GM12878 (cell line): ENCODE data around the gene GAK. TPM values are rescaled to one million over a fixed set of nuclear protein-coding genes. Genes with fewer than 3 reads are reported as not detected.

Experiments
- ATAC-seq: fragments of 200-7000 bp; cut with Tn5 transposase; 3 replicates; pipeline ENCODE4 v1.9.1; 2020; ENCODE audit warnings: mild to moderate bottlenecking, moderate library complexity
- BruUV-seq: library from RNA; stranded (reverse); fragments of 400-500 nt; replicated peaks from 2 replicates; lab custom pipeline; 2021; lab: Mats Ljungman, UMichigan
- CTCF ChIA-PET: fragments of 300-600 bp; sonication (Branson Sonifier 250); formaldehyde crosslinking; extraction: SDS; loops from one replicate; lab custom pipeline; 2021; ENCODE audit warnings: inconsistent platforms; lab: Yijun Ruan, JAX
- POLR2A ChIA-PET: fragments of 350-600 bp; formaldehyde crosslinking; extraction: SDS; loops from one replicate; lab custom pipeline; 2021; ENCODE audit warnings: inconsistent platforms; lab: Charles Lee
- RAD21 ChIA-PET: fragments of 300-600 bp; sonication (Branson Sonifier 250); formaldehyde crosslinking; loops from one replicate; lab custom pipeline; 2023; ENCODE audit warnings: antibody characterized with exemption; ENCODE audit not compliant: unreplicated experiment; lab: Charles Lee
- SMC1A ChIA-PET: fragments of 300-600 bp; sonication (Branson Sonifier 250); formaldehyde crosslinking; loops from one replicate; lab custom pipeline; 2023; ENCODE audit not compliant: unreplicated experiment, uncharacterized antibody; lab: Charles Lee
- DNase-seq: peaks from one replicate; pipeline ENCODE4 v3.0.0-alpha.2; 2011; ENCODE audit warnings: low read depth, low spot score
- FAIRE-seq: peaks from 3 replicates; lab custom pipeline; 2011; peaks lifted over from hg19 to GRCh38; lab: Jason Lieb, UNC
- H2AFZ ChIP-seq: 2 replicates; pipeline ENCODE4 v1.6.0; 2011; ENCODE audit warnings: low read depth, low read length, control low read depth; ENCODE audit not compliant: control insufficient read depth
- H3K27ac ChIP-seq: 2 replicates; pipeline ENCODE4 v1.5.1; 2011; ENCODE audit warnings: control low read depth; ENCODE audit not compliant: control insufficient read depth, insufficient read depth
- H3K27me3 ChIP-seq, 2 experiments: replicated peaks in 1 of 2; 2 replicates each; pipeline versions ENCODE4 v1.6.0 to v1.6.1; 2011; ENCODE audit warnings: low read length in 1 of 2; ENCODE audit not compliant: control insufficient read depth in 2 of 2, insufficient read depth in 2 of 2
- H3K36me3 ChIP-seq, 2 experiments: 2 replicates each; pipeline ENCODE4 v1.5.1; 2011; ENCODE audit warnings: low read length in 1 of 2; ENCODE audit not compliant: control insufficient read depth in 2 of 2, insufficient read depth in 2 of 2
- H3K4me1 ChIP-seq: 2 replicates; pipeline ENCODE4 v1.6.1; 2011; ENCODE audit warnings: mild to moderate bottlenecking, low read length, moderate library complexity, mixed read lengths; ENCODE audit not compliant: control insufficient read depth, insufficient read depth
- H3K4me2 ChIP-seq: 2 replicates; pipeline ENCODE4 v1.6.0; 2011; ENCODE audit warnings: control low read depth; ENCODE audit not compliant: control insufficient read depth, insufficient read depth
- H3K4me3 ChIP-seq: fragments of 200-600 bp; sonication (generic); 2 replicates; pipeline ENCODE4 v1.5.1; 2016
- H3K79me2 ChIP-seq: 2 replicates; pipeline ENCODE4 v1.6.0; 2011; ENCODE audit warnings: low read length; ENCODE audit not compliant: control insufficient read depth, insufficient read depth
- H3K9ac ChIP-seq: 2 replicates; pipeline ENCODE4 v1.8.0; 2011; ENCODE audit warnings: low read length, control low read depth, mixed read lengths; ENCODE audit not compliant: control insufficient read depth, insufficient read depth
- H3K9me3 ChIP-seq: replicated peaks from 3 replicates; pipeline ENCODE4 v1.5.1; 2011; ENCODE audit warnings: mild to moderate bottlenecking, low read length; ENCODE audit not compliant: control insufficient read depth, insufficient read depth
- H4K20me1 ChIP-seq: 2 replicates; pipeline ENCODE4 v1.6.0; 2011; ENCODE audit not compliant: control insufficient read depth, insufficient read depth
- BHLHE40 ChIP-seq, 2 experiments: fragments of 450-650 bp in 1 of 2; IDR thresholded peaks; 2 replicates each; pipeline ENCODE4 v1.6.1; 2011 to 2017; ENCODE audit warnings: low read depth in 2 of 2, borderline replicate concordance in 1 of 2, improper control_type of control experiment in 1 of 2, low read length in 1 of 2, mild to moderate bottlenecking in 1 of 2
- CEBPZ ChIP-seq: fragments of 150-350 bp; IDR thresholded peaks from 2 replicates; pipeline ENCODE4 v1.6.1; 2016; ENCODE audit warnings: low read depth, low read length
- CHD1 ChIP-seq: IDR thresholded peaks from 2 replicates; pipeline ENCODE4 v1.6.1; 2012; ENCODE audit warnings: low read depth, low read length, improper control_type of control experiment
- FOXM1 ChIP-seq: IDR thresholded peaks from 2 replicates; pipeline ENCODE4 v1.6.1; 2012; ENCODE audit warnings: low read depth, mild to moderate bottlenecking, inconsistent platforms, low read length, moderate library complexity
- HCFC1 ChIP-seq: fragments of 150-350 bp; IDR thresholded peaks from 2 replicates; pipeline ENCODE4 v1.6.1; 2014; ENCODE audit warnings: low read length
- IRF4 ChIP-seq: IDR thresholded peaks from 2 replicates; pipeline ENCODE4 v1.6.1; 2011; ENCODE audit warnings: low read depth, low read length
- JUNB ChIP-seq: IDR thresholded peaks from 2 replicates; pipeline ENCODE4 v1.6.1; 2016; ENCODE audit warnings: antibody characterized with exemption, mild to moderate bottlenecking
- LARP7 ChIP-seq: fragments of 450-650 bp; IDR thresholded peaks from 2 replicates; pipeline ENCODE4 v1.6.1; 2017; ENCODE audit warnings: mild to moderate bottlenecking
- MEF2B ChIP-seq: fragments of 450-650 bp; IDR thresholded peaks from 2 replicates; pipeline ENCODE4 v1.6.1; 2018; ENCODE audit warnings: mild to moderate bottlenecking, moderate library complexity; ENCODE audit not compliant: partially characterized antibody, poor library complexity, severe bottlenecking
- RAD21 ChIP-seq: IDR thresholded peaks from 2 replicates; pipeline ENCODE4 v1.6.1; 2011; ENCODE audit warnings: mild to moderate bottlenecking, low read depth, low read length, moderate library complexity; ENCODE audit not compliant: insufficient read depth
- RAD51 ChIP-seq: fragments of 450-650 bp; IDR thresholded peaks from 2 replicates; pipeline ENCODE4 v1.6.1; 2016; ENCODE audit warnings: moderate library complexity, mild to moderate bottlenecking, inconsistent platforms
- RUNX3 ChIP-seq: IDR thresholded peaks from 2 replicates; pipeline ENCODE4 v1.6.1; 2012; ENCODE audit warnings: low read length, inconsistent platforms
- SIX5 ChIP-seq: IDR thresholded peaks from 2 replicates; pipeline ENCODE4 v1.6.1; 2011; ENCODE audit warnings: mild to moderate bottlenecking, low read depth, low read length, moderate library complexity; ENCODE audit not compliant: severe bottlenecking
- SKIL ChIP-seq: fragments of 450-650 bp; IDR thresholded peaks from 2 replicates; pipeline ENCODE4 v1.6.1; 2017; ENCODE audit warnings: mild to moderate bottlenecking, low read depth, inconsistent platforms; ENCODE audit not compliant: poor library complexity, severe bottlenecking
- SMAD1 ChIP-seq: fragments of 450-650 bp; IDR thresholded peaks from 2 replicates; pipeline ENCODE4 v1.6.1; 2018; ENCODE audit warnings: mild to moderate bottlenecking, low read depth; ENCODE audit not compliant: partially characterized antibody
- SREBF1 ChIP-seq: IDR thresholded peaks from 2 replicates; pipeline ENCODE4 v1.6.1; 2012; ENCODE audit warnings: mild to moderate bottlenecking, low read length
- SREBF2 ChIP-seq: IDR thresholded peaks from 2 replicates; pipeline ENCODE4 v1.6.1; 2012; ENCODE audit warnings: mild to moderate bottlenecking, low read length
- SRF ChIP-seq, 2 experiments: IDR thresholded peaks; 2 replicates each; pipeline ENCODE4 v1.6.1; 2011; ENCODE audit warnings: low read depth in 2 of 2, low read length in 2 of 2, mild to moderate bottlenecking in 1 of 2, moderate library complexity in 1 of 2
- YY1 ChIP-seq: IDR thresholded peaks from 2 replicates; pipeline ENCODE4 v1.6.1; 2011; ENCODE audit warnings: low read depth, mild to moderate bottlenecking, low read length
- WGBS: methylation state at CpG from one replicate; pipeline ENCODE4 v1.1.6; 2016; ENCODE audit warnings: low lambda C conversion rate; ENCODE audit not compliant: insufficient replicate concordance, insufficient coverage; ENCODE audit errors: missing lambda C conversion rate; 5-methylcytosine and 5-hydroxymethylcytosine counted together
- in situ Hi-C: fragments of 300-500 bp; cut with MboI; formaldehyde crosslinking; loops from 9 replicates; pipeline ENCODE4 v1.14.3; 2018; ENCODE audit warnings: mixed read lengths
- intact Hi-C: fragments of 100-400 bp; cut with micrococcal nuclease; formaldehyde crosslinking; loops from one replicate; pipeline ENCODE4 v1.14.2; 2022; ENCODE audit not compliant: unreplicated experiment
- polyA plus RNA-seq, 11 experiments: library from polyadenylated mRNA; depleted of rRNA in 4 of 11; unstranded in 6 of 11; stranded (reverse) in 5 of 11; fragments of >200 nt; fragmentation: Nextera tagmentation in 4 of 11; fragmentation: Illumina TruSeq in 1 of 11; extraction: Ambion mirVana in 4 of 11; extraction: Trizol in 1 of 11; gene quantifications; 1 replicate in 1 of 11; 2 replicates in 10 of 11; pipeline versions ENCODE4 v1.2.1 to v1.2.3, GENCODE V29; 2011 to 2016; ENCODE audit warnings: inconsistent platforms in 2 of 11, missing spikeins in 2 of 11, low read depth in 1 of 11
- total RNA-seq, 4 experiments: library from RNA; depleted of rRNA in 3 of 4; stranded (reverse); fragments of >200 nt in 3 of 4; fragmentation: Illumina TruSeq in 1 of 4; extraction: Trizol in 1 of 4; gene quantifications; 2 replicates each; pipeline versions ENCODE4 v1.2.1 to v1.2.3, GENCODE V29; 2013 to 2021

The GAK gene
- total and polyA plus RNA-seq, 10 of the 15 experiments (the other 5 are each of a cell fraction or from before 2014, with no cell fraction given), result 0.82 to 127 (median 53.8) TPM

GRCh38 chr4:872241-872981 lies 59.7 kb downstream of the GAK start:
- no peaks in the 10 kb centered on the region for H4K20me1 ChIP-seq
- WGBS, result 97% methylated on average over 41 of the region's 43 CpGs
- SMC1A ChIA-PET, result no interaction called here
- RAD21 ChIA-PET, result no interaction called here
- in situ Hi-C loops (no loop called here), intact Hi-C loops (no loop called here)
- peaks cover 35 to 37% of the 10 kb centered on the region in 2 experiments for H3K36me3 ChIP-seq
- FAIRE-seq (no peak), DNase-seq (no peak), ATAC-seq (no peak)
- no peaks in the 10 kb centered on the region for H3K4me1 ChIP-seq
- no peaks in the 10 kb centered on the region; the same call in 2 of the 3 replicates for H3K9me3 ChIP-seq
- no TSS peak for BruUV-seq
- H2AFZ ChIP-seq, result no peak overlapping the region
- H3K79me2 ChIP-seq, result no peaks in the 10 kb centered on the region
- no peak overlapping the region for H3K27ac ChIP-seq
- H3K4me2 ChIP-seq, result no peak overlapping the region
- POLR2A ChIA-PET, result no interaction called here
- H3K27me3 ChIP-seq, result no peaks in the 10 kb centered on the region
- H3K4me3 ChIP-seq, result no peak overlapping the region
- no peak overlapping the region for H3K9ac ChIP-seq
- TF ChIP-seq RAD21 (no peak), HCFC1 (no peak), FOXM1 (no peak), CHD1 (no peak), LARP7 (no peak), RUNX3 (no peak), SMAD1 (no peak), CEBPZ (no peak), IRF4 (no peak), SREBF2 (no peak), SKIL (no peak), MEF2B (no peak), RAD51 (no peak), SRF (IDR thresholded peaks at IDR 0.05; ENCODE audit: low read depth in 2 of 2, low read length in 2 of 2) (no peak), YY1 (no peak), SREBF1 (no peak), SIX5 (no peak), BHLHE40 (IDR thresholded peaks at IDR 0.05; ENCODE audit: borderline replicate concordance in 1 of 2, low read depth in 2 of 2, low read length in 1 of 2) (no peak), JUNB (no peak)
- CTCF ChIA-PET, result no interaction called here
